Effector memory CD8-positive, alpha-beta T cell (primary cell): ENCODE data around the gene VRK3.
"Not testable (repeated sequence)": the region's sequence is repeated elsewhere in the genome, so short reads cannot be mapped to it uniquely, and the experiment has no call there.

Experiments used
- ATAC-seq: fragments of 150-1000 bp; cut with Tn5 transposase; replicated peaks from 2 replicates; pipeline ENCODE4 v1.10.0; 2021; ENCODE audit warnings: mild to moderate bottlenecking, moderate library complexity
- DNase-seq, 3 experiments: peaks; one replicate each; pipeline ENCODE4 v3.0.0; 2021
- H3K27ac Mint-ChIP-seq, 2 donors: one replicate each; pipeline ENCODE4 v1.8.0; 2022; ENCODE audit warnings: mild to moderate bottlenecking in 2 of 2, mixed read lengths in 2 of 2, moderate library complexity in 2 of 2
- H3K27me3 Mint-ChIP-seq, 2 donors: one replicate each; pipeline ENCODE4 v1.8.0; 2022; ENCODE audit warnings: mixed read lengths in 2 of 2
- H3K36me3 Mint-ChIP-seq: one replicate; pipeline ENCODE4 v1.8.0; 2022; ENCODE audit warnings: mild to moderate bottlenecking, moderate library complexity, mixed read lengths; ENCODE audit not compliant: insufficient read depth
- H3K4me1 Mint-ChIP-seq, 2 donors: one replicate each; pipeline ENCODE4 v1.8.0; 2022; ENCODE audit warnings: low read depth in 2 of 2, mixed read lengths in 2 of 2
- H3K4me3 Mint-ChIP-seq, 2 donors: one replicate each; pipeline ENCODE4 v1.8.0; 2022; ENCODE audit warnings: mild to moderate bottlenecking in 2 of 2, mixed read lengths in 2 of 2, moderate library complexity in 2 of 2
- H3K9me3 Mint-ChIP-seq, 2 donors: one replicate each; pipeline ENCODE4 v1.8.0; 2022; ENCODE audit warnings: mixed read lengths in 2 of 2

Gene VRK3

DNA sequence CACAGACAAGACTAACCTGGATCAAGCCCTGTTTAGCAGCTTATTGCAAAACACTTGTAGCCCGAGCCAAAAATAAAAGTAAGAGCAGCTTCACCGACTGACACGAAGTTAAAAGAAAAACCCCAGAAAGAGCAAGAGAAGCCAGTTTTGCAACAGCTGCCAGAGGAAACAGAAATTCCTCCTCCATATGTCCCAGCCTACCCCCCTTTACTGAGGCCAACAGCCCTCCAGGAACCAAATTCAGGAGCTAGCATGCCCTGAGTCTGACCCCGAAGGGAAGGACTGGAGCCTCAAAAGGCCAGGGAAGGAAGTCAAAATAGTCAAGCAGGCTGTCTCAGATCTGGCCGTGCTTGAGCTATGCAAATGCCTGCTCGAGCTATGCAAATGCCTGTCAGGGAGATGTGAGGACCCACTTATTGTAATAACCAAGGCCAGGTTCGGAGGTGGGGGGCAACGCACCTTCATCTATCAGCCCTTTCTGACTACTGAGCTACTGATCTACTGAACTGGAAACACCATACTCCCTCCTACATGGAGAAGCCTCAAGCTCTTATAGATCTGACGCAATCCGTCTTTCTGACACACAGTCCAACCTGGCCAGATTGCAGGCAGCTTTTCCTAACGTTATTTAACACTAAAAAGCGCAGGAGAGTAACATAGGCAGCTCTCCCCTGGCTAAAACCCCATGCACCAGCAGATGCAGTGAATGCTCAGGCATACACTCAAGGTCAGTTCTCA, 70.9 kb downstream of the VRK3 start:
- Mint-ChIP-seq H3K4me1 (peaks cover 0 to 5% of the 10 kb centered on the region in 2 donors), H3K27me3 (peaks cover 39 to 65% of the 10 kb centered on the region in 2 donors), H3K36me3 (no peaks in the 10 kb centered on the region), H3K4me3 (no peak overlapping the region), H3K9me3 (no peaks in the 10 kb centered on the region), H3K27ac (no peak overlapping the region)
- ATAC-seq (no peak), DNase-seq (no peak)

DNA sequence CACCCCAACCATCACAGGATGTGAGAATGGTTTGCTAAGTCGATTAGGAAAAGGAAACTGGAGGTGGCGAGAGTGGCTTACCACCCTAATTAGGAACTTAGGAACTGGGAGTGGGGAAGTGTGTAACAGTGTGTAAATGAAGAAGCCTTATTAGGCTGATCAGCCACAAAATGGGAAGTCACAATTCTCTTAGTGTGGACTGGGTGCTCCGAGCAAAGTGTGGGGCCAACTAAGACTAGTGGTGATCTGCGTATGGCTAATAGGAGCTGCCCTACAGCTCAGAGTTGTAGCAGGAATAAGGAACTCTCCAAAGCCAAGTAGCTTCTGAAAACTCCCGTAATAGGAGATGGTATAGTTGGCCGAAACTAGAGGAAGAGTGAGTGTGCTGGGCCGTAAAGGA, 71.8 kb downstream of the VRK3 start:
- H3K4me1 Mint-ChIP-seq: peaks cover 0 to 5% of the 10 kb centered on the region in 2 donors
- no peak for DNase-seq
- H3K9me3 Mint-ChIP-seq: no peaks in the 10 kb centered on the region
- peak overlapping the region in 1 of 2 donors; percentile 86 for H3K27ac Mint-ChIP-seq
- H3K4me3 Mint-ChIP-seq: no peak overlapping the region
- ATAC-seq: no peak
- no peaks in the 10 kb centered on the region for H3K36me3 Mint-ChIP-seq
- H3K27me3 Mint-ChIP-seq: peaks cover 39 to 67% of the 10 kb centered on the region in 2 donors

DNA sequence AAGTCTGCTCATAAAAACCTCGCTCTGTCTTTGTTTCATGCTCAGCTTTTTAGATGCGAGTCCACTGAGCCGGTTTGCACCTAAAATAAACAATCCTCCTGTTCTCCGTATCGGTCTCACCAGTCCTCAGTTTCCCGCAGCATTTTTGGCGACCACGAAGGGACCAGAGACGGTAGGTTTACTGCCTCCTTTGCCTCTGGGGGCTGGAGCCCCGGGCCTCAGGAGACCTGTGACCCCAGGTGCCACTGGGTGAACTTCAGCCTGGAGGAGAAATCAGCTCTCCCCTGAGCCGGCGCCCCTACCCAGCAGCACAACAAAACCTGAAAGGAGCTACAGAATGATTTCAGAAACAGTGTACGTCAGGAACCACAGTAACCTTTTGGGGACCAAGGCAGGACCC, 72.3 kb downstream of the VRK3 start:
- ATAC-seq (no peak), DNase-seq (no peak)
- Mint-ChIP-seq H3K36me3 (no peaks in the 10 kb centered on the region), H3K4me1 (peaks cover 0 to 5% of the 10 kb centered on the region in 2 donors), H3K9me3 (no peaks in the 10 kb centered on the region), H3K27me3 (peaks cover 41 to 62% of the 10 kb centered on the region in 2 donors), H3K27ac (peak overlapping the region in 1 of 2 donors; percentile 86), H3K4me3 (no peak overlapping the region)

DNA sequence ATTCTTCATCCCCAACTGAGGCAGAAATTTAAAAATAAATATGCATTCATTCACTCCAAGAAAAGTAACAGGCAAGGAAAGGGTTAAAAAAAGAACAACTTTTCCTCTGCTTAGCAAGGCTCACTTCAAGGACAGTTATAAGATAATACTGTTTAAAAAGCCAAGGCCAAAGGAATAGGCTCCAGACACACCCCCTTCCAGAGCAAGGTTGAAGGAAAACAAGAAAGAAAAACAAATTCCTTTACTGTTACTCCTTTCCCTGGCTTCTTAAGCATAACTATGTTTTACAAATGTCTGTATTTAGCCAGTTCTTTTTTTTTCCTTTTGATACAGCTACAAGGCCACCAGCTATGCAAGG, 72.7 kb downstream of the VRK3 start:
- DNase-seq (no peak), ATAC-seq (no peak)
- Mint-ChIP-seq H3K9me3 (no peaks in the 10 kb centered on the region), H3K36me3 (no peaks in the 10 kb centered on the region), H3K27me3 (peaks cover 45 to 60% of the 10 kb centered on the region in 2 donors), H3K4me3 (no peak overlapping the region), H3K4me1 (peaks cover 0 to 5% of the 10 kb centered on the region in 2 donors), H3K27ac (no peak overlapping the region)

DNA sequence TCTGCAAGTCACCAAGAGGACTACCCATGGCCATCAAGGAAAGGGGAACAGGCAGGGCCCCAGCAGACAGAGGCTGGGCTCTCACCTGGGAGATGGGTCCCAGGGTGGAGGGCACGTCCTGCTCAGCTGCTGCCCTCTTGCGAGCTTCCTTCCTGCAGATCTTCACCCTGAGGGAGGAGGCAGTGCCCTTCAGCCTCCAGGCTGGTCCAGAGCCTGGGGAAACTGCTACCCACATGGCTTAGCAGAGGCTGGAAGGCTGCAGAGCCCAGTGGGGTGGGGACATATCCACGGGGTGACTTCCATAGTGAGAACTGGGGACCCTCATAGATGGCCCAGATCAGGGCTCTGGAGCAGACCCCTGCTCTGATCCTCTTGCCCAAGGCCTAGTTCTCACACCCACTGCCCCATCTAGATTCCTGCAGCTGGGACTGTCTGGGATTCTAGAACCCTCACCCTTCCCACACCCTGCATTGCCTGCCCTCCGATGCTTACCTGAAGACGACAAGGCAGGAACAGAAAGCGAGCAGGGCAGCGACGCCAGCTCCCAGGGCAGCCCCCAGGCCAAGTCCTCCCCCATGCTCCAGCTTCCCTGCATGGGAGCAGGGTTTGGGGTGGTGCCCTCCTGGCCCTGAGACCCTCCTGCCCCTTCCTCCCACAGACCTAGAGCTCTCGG, 73.2 kb downstream of the VRK3 start:
- Mint-ChIP-seq H3K4me3 (no peak overlapping the region), H3K27ac (no peak overlapping the region), H3K4me1 (peaks cover 0 to 5% of the 10 kb centered on the region in 2 donors), H3K36me3 (no peaks in the 10 kb centered on the region), H3K9me3 (no peaks in the 10 kb centered on the region), H3K27me3 (peaks cover 45 to 61% of the 10 kb centered on the region in 2 donors)
- ATAC-seq (no peak), DNase-seq (no peak)

DNA sequence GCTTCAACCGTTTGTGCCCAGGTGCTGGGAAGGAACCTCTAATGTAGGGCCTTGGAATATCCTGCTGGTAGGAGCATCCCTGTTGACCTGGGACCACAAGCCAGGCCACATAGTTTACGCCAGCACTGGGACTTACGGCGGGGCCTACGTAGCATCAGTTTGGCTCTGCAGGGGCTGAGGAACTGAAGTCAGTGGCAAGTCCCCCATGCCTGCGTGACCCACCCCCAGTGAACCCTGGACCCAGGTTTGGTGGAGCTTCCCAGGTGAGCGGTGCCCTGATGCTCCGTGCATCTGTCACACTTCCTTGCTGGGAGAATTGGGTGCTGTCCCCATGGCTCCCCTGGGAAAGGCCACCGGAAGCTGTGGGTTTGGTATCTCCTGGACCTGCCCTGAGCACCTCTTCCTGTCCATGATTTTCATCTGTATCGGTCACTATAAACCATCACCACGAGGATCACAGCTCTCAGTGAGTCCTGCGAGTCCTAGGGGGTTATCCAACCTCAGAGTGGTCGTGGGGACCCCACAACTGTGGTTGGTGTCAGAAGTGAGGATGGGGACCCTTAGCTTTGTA, 74.1 kb downstream of the VRK3 start:
- H3K27ac Mint-ChIP-seq: no peak overlapping the region
- DNase-seq (no peak), ATAC-seq (no peak)
- no peak overlapping the region for H3K4me3 Mint-ChIP-seq
- H3K9me3 Mint-ChIP-seq: no peaks in the 10 kb centered on the region
- peaks cover 0 to 5% of the 10 kb centered on the region in 2 donors for H3K4me1 Mint-ChIP-seq
- no peaks in the 10 kb centered on the region for H3K36me3 Mint-ChIP-seq
- H3K27me3 Mint-ChIP-seq: peaks cover 45 to 70% of the 10 kb centered on the region in 2 donors

DNA sequence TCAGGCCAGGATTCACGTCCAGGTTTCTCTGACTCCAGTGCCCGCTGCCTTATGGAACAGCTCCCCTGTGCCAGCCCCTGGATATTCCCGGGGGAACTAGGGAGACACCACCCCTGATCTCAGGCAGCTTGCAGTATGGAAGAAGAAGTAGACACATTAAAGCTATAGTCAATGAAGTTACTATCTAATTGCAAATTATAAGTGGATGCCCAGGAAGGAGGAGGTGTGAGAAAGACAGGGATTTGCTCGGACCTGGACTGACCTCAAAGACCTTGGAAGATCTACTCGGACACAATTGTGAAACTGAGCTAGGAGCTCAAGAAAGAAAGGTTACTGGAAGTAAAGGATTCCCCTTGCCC, 74.6 kb downstream of the VRK3 start:
- no peaks in the 10 kb centered on the region for H3K9me3 Mint-ChIP-seq
- no peak for DNase-seq
- peaks cover 45 to 73% of the 10 kb centered on the region in 2 donors for H3K27me3 Mint-ChIP-seq
- no peak overlapping the region for H3K4me3 Mint-ChIP-seq
- H3K4me1 Mint-ChIP-seq: peaks cover 0 to 5% of the 10 kb centered on the region in 2 donors
- H3K27ac Mint-ChIP-seq: no peak overlapping the region
- H3K36me3 Mint-ChIP-seq: no peaks in the 10 kb centered on the region
- ATAC-seq: no peak

DNA sequence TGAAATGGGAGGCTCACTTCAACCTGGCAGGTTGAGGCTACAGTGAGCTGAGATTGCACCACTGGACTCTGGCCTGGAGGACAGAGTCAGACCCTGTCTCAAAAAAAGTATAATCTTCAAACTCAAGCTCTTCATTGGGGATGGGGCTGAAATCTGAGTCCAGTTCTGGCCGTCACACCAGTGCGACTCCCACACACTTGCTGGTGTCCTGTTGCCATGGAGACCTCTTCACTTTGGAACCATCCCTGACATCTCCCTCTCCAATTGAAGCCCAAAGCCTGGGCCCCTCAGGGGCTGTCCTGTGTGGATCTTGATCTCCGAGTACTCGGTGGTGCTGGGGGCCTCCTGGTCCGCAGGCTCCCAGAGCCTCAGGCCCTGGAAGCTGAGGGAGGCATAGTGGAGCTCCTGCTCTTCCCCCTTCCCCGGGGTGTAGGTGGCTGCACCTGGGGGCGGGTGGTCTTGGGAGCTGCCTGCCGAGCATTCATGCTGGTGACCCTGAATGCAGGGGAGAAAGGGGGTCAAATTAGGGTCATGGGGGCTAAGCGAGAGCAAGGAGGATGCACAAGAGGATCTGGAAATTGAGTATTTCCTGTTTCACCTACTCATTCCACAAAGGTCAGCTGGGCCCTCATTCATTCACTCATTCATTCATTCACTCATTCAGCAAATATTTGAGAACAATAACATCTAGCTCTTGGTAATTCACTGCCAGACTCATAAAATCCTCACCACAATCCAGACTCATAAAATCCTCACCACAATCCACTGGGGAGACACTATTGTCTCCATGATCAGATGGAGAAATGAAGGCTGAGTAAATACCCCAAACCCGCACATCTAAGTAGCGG, 75.2 kb downstream of the VRK3 start:
- Mint-ChIP-seq H3K36me3 (no peaks in the 10 kb centered on the region), H3K4me1 (peaks cover 0 to 5% of the 10 kb centered on the region in 2 donors)
- DNase-seq: no peak

DNA sequence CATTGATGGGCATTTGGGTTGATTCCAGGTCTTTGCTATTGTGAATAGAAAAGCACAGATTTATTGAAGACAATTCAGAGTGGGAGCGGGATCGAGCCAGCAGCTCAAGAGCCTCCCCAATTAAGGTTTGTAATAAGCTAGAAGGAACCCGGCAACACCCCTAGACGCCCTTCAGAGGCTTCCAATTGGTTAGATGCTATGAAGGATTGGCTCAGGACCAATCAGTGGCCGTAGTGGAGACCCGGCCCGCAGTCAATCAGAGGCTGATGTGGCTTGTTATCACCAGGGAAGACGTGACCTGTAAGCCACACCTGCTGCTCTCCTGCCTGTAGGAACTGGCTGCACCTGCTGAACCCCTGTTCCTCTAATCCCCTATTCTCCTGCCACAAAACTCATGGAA, 78.8 kb downstream of the VRK3 start:
- no peaks in the 10 kb centered on the region for H3K36me3 Mint-ChIP-seq
- DNase-seq: no peak
- H3K4me1 Mint-ChIP-seq: peaks cover 0 to 2% of the 10 kb centered on the region in 2 donors
- H3K27ac Mint-ChIP-seq: no peak overlapping the region
- H3K27me3 Mint-ChIP-seq: peaks cover 47 to 68% of the 10 kb centered on the region in 2 donors
- H3K9me3 Mint-ChIP-seq: no peaks in the 10 kb centered on the region
- no peak for ATAC-seq
- H3K4me3 Mint-ChIP-seq: no peak overlapping the region

More for the DNA sequence above, 75.2 kb downstream of the VRK3 start:
- H3K9me3 Mint-ChIP-seq: no peaks in the 10 kb centered on the region
- ATAC-seq: no peak
- H3K27me3 Mint-ChIP-seq: peaks cover 45 to 78% of the 10 kb centered on the region in 2 donors
- no peak overlapping the region for H3K27ac Mint-ChIP-seq
- no peak overlapping the region for H3K4me3 Mint-ChIP-seq

DNA sequence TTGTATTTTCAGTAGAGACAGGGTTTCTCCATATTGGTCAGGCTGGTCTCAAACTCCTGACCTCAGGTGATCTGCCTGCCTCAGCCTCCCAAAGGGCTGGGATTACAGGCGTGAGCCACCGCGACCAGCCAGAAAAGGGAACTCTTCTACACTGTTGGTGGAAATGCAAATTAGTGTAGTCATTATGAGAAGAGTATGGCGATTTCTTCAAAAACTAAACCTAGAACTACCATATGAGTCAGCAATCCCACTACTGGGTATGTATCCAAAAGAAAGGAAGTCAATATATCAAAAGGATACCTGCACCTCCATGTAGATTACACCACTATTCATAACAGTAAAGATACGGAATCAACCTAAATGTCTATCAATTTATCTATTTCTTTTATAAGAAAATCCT, 80.6 kb downstream of the VRK3 start:
- H3K4me3 Mint-ChIP-seq, ATAC-seq, H3K36me3 Mint-ChIP-seq, H3K4me1 Mint-ChIP-seq, H3K27ac Mint-ChIP-seq, DNase-seq, H3K9me3 Mint-ChIP-seq: not testable (repeated sequence)
- peaks cover 30 to 65% of the 10 kb centered on the region in 2 donors for H3K27me3 Mint-ChIP-seq

DNA sequence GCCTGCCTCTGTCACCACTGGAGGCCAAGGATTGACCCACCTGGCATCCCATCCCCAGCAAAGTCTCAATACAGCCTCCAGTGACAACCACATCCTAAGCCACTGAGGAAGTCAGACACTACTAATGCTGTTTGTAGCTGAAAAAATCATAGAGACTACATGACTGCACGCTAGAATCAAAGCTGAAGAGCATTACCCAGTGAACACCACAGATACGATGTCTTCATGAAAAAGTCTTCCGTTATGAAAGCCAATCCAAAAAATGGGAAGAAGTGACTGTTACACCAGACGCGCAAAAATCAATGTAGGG, 84.7 kb downstream of the VRK3 start:
- DNase-seq: no peak
- Mint-ChIP-seq H3K9me3 (no peaks in the 10 kb centered on the region), H3K27me3 (peaks cover 24 to 46% of the 10 kb centered on the region in 2 donors), H3K27ac (no peak overlapping the region), H3K36me3 (peaks cover 7% of the 10 kb centered on the region), H3K4me3 (no peak overlapping the region), H3K4me1 (peaks cover 0 to 12% of the 10 kb centered on the region in 2 donors)
- no peak for ATAC-seq

DNA sequence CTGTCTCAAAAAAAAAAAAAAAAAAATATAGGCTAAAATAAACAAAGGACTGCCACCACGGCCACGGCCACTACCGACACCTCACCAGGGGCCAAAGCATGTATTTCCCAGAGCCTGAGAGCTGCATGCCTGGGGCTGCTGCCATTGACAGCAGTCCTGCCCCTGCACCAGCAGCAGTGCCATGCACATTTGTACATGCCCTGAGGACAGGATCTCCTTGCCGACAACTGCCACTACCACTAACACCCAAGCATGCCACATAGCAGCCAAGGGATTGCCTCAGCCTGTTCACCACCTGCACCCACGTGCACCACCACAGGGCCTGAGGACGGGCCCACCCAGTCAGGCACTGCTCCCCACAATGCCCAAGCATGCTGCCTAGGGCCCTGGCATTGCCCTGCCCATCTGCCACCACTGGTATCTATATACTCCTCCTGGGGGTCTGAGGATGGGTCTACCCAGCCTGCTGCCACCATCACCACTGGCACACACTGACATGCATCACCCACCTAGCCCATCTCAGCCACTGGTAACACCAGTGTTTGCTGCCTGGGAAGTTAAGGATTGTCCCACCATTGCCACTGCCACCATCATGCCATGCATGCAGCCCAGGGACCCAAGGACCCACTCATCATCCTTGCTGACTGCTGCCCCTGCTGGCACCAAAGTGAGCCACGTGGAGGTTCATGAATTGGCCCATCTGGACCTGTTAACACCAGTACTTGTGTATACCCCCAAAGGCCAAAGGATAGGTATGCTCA, 85.3 kb downstream of the VRK3 start:
- Mint-ChIP-seq H3K27ac (no peak overlapping the region), H3K9me3 (no peaks in the 10 kb centered on the region), H3K4me1 (peaks cover 0 to 12% of the 10 kb centered on the region in 2 donors), H3K27me3 (peaks cover 24 to 41% of the 10 kb centered on the region in 2 donors), H3K4me3 (peak overlapping the region in 1 of 2 donors; percentile 17), H3K36me3 (peaks cover 7% of the 10 kb centered on the region)
- ATAC-seq: no peak
- DNase-seq: no peak

DNA sequence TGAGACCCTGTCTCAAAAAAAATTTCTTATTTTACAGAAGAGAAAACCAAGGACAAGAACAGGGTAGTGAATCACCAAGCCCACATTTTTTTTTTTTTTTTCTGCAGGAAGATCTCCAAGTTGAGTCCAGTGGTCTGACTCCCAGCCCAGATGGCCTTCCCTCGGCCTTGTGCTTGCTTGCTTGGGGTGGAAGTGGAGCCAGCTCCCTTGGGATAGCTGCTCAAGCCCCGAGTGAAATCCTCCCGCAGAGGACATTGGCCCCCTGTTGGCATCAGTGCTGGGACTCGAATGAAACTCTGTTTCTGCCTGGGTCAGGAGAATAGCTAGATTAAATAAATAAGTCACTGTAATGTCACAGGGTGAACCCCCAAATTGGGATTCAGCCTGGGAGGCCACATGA, 86.5 kb downstream of the VRK3 start:
- Mint-ChIP-seq H3K4me3 (no peak overlapping the region), H3K36me3 (peaks cover 7% of the 10 kb centered on the region), H3K27ac (no peak overlapping the region), H3K4me1 (peaks cover 2 to 13% of the 10 kb centered on the region in 2 donors), H3K27me3 (peaks cover 14 to 36% of the 10 kb centered on the region in 2 donors), H3K9me3 (no peaks in the 10 kb centered on the region)
- no peak for ATAC-seq
- DNase-seq: no peak
